GM19043 (cell line): Measurements from ENCODE around the gene BRD3.

Experiments used
- ATAC-seq: cut with Tn5 transposase; IDR thresholded peaks from one replicate; pipeline ENCODE4 v1.9.1; 2021; ENCODE audit warnings: low read depth; ENCODE audit not compliant: unreplicated experiment

Gene BRD3

GRCh38 chr9:133981589-133981957 is 86.3 kb downstream of the BRD3 start:
- no peak for ATAC-seq

GRCh38 chr9:133980864-133981588 is 86.8 kb downstream of the BRD3 start:
- no peak for ATAC-seq
